NCI-H2107 treated with DMSO at 0.1 percent for 48 hours (cell line): Measurements from ENCODE around the gene MPI.
"Not testable (repeated sequence)": the region's sequence is repeated elsewhere in the genome, so short reads cannot be mapped to it uniquely, and the experiment has no call there.

Experiments used
- DNase-seq: peaks from one replicate; lab custom pipeline; 2025; ENCODE audit not compliant: unreplicated experiment; lab: John Stamatoyannopoulos, UW

Gene MPI

DNA sequence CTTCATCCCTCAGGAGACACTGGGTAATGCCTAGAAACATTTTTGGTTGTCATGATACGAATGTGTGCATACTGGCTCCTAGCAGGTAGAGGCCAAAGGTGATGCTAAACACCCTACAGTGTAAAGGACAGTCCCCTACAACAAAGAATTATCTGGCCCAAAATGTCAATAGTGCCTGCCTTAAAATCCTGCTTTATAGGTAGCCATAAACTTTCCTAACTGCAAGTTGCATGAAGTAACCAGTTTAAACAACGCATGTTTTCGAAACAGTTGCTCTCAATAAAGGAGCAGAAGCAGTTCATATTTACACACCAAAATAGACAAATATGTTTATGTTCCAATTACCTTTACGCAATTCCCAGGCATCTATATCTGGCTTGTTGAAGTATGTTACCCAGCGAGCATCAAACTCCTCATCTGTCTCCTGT, 38.9 kb downstream of the MPI start:
- DNase-seq, result no peak

DNA sequence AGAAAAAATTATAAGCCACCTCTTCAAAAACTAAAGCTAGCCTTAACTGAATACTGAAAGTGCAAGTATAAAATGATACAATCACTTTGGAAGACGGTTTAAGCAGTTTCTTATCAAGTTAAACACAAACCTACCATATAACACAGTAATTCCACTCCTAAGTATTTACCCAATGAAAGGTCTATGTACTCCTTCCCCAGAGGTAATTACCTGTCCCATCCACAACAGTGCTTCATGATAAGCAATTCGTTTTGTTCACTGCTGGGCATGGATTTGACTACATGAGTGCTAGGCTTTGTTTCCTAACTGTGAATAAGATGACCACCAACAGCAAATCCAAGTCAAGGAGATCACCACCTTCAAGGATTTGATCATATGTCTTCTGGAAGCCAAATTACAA, 43.7 kb downstream of the MPI start:
- DNase-seq, result no peak

DNA sequence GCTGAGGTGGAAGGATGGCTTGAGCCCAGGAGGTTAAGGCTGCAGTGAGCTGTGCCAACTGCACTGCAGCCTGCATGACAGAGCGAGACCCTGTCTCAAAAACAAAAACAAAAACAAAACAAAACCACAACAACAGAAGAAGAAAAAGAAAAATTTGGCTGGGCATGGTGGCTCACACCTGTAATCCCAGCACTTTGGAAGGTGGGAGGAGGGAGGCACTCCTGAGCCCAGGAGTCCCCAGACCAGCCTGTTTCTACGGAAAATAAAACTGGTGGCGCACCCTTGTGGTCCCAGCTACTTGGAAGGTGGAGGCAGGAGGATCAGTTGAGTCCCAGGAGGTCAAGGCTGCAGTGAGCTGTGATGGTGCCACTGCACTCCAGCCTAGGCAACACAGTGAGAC, 45.4 kb downstream of the MPI start:
- not testable (repeated sequence) for DNase-seq

GRCh38 chr15:74937272-74937589, 47.4 kb downstream of the MPI start:
- DNase-seq, result no peak

DNA sequence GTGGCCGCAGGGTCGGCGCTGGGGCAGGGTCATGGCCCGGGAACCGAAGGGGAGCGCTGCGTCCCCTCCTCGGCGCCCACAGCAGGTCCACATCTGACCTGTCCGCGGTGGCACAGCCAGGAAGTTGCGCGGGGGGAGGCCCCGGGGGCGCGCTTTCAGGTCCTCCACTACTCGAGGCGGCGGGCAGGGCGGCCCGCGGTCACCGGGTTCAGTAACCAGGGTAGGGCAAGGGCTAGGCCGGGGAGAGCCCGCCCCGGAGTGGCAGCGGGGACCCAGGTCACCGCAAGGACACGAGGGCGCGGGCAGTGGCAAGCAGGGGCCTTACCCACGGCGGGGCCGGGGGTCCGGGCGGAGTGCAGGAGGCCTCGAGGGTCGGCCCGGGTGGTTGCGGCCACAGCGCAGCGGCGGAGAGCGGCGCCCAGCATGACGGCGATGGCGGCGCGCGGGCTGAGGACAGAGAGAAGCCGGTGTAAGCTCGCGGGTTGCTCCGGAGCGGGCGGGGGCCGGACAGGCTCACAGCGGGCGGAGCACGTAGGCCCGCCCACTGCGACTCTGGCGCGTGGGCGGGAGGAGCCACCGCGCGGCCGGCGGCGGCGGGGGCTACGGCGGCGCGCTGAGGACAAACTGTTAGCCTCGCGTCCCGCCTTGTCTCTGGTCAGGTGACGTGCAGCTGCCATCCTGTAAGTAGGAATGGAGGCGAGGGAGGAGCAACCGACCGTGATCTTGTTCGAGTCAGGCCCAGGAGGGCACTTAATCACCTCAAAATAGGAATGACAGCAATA, 47.9 kb downstream of the MPI start, which contains the start of gene COX5A:
COX5A (minus strand) TSS at position 484 of the 782 bp plus-strand sequence; CDS start at position 425, 59 bp downstream.
- DNase-seq, result peak; percentile 69

- DNase-seq, result peak; percentile 55
Measured at GRCh38 chr15:74950078-74950908, 60.5 kb downstream of the MPI start.

DNA sequence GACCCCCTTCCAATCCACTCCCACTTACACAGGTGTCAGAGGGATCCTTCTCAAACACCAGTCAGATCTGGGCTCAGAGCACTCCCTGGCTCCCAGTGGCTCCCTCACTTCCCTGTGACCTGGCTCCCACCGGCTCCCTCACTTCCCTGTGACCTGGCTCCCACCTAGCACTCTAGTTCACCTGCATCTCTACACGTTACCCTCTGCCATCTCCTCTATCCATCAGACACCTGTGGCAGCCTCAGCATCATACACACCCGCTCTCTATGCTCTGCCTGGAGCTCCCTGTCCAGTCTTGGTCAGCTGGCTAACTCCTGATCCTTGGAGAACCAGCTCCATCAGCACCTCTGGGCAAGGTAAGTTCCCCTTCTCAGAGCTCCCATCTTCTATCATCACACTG, 61.2 kb downstream of the MPI start:
- no peak for DNase-seq
